CD4-positive, alpha-beta T cell treated with Interleukin-15 for 4 hours (primary cell): ENCODE data around the gene ADCYAP1R1.
"Not testable (repeated sequence)": the region's sequence is repeated elsewhere in the genome, so short reads cannot be mapped to it uniquely, and the experiment has no call there.

Experiments
- DNase-seq: peaks from one replicate; pipeline ENCODE4 v3.0.0-alpha.2; 2020; ENCODE audit warnings: low spot score

The ADCYAP1R1 gene

GRCh38 chr7:31134246-31135188, 82.4 kb downstream of the ADCYAP1R1 start:
- DNase-seq = peak; percentile 49

GRCh38 chr7:31137234-31137633, 85.1 kb downstream of the ADCYAP1R1 start:
- no peak for DNase-seq

- no peak for DNase-seq
These were observed 93.2 kb downstream of the ADCYAP1R1 start for GRCh38 chr7:31145339-31145738.

- DNase-seq = no peak
These were observed 93.9 kb downstream of the ADCYAP1R1 start for GRCh38 chr7:31146030-31146429.

GRCh38 chr7:31146538-31146937, 94.4 kb downstream of the ADCYAP1R1 start:
- DNase-seq = no peak

- DNase-seq = no peak
These were observed 99.7 kb downstream of the ADCYAP1R1 start for GRCh38 chr7:31151849-31152248.

GRCh38 chr7:31153318-31153717, 101.2 kb downstream of the ADCYAP1R1 start:
- not testable (repeated sequence) for DNase-seq

- no peak for DNase-seq
These were observed 108.8 kb downstream of the ADCYAP1R1 start for GRCh38 chr7:31160941-31161340.
